Measurements from ENCODE around the gene A2M. TPM values are rescaled to one million over a fixed set of nuclear protein-coding genes. Genes with fewer than 3 reads are reported as not detected.

A2M gene
- total and polyA plus RNA-seq, 2 of the 13 experiments (the other 11 are each of a cell fraction or from before 2014, with no cell fraction given) = 2,807 to 6,551 TPM

- TF ChIP-seq ZNF704 (CRISPR knock-in tag; IDR thresholded peaks at IDR 0.05; ENCODE audit: borderline replicate concordance) (no peak), HMGXB3 (CRISPR knock-in tag; IDR thresholded peaks at IDR 0.05; ENCODE audit: borderline replicate concordance) (peak; percentile 82; the same call in 1 of the 2 replicates), ZNF83 (CRISPR knock-in tag; IDR thresholded peaks at IDR 0.05; ENCODE audit: borderline replicate concordance) (no peak), TOE1 (CRISPR knock-in tag; IDR thresholded peaks at IDR 0.05) (peak; percentile 66; the same call in 1 of the 2 replicates), ZFP36L1 (CRISPR knock-in tag; IDR thresholded peaks at IDR 0.05) (no peak), ZFP62 (CRISPR knock-in tag; IDR thresholded peaks at IDR 0.05) (no peak), NFAT5 (CRISPR knock-in tag; IDR thresholded peaks at IDR 0.05) (no peak), ZNF207 (IDR thresholded peaks at IDR 0.05; ENCODE audit: borderline replicate concordance) (no peak), TP53 (CRISPR knock-in tag; conservative IDR thresholded peaks at IDR 0.05) (no peak; the same call in 1 of the 2 replicates), PLRG1 (conservative IDR thresholded peaks at IDR 0.05) (no peak), REXO4 (CRISPR knock-in tag; IDR thresholded peaks at IDR 0.05; ENCODE audit: borderline replicate concordance) (no peak), ZSCAN30 (CRISPR knock-in tag; IDR thresholded peaks at IDR 0.05) (no peak), ZNF124 (CRISPR knock-in tag; IDR thresholded peaks at IDR 0.05) (peak; percentile 71; the same call in 1 of the 2 replicates)
- TF ChIP-seq, protein P1, sequence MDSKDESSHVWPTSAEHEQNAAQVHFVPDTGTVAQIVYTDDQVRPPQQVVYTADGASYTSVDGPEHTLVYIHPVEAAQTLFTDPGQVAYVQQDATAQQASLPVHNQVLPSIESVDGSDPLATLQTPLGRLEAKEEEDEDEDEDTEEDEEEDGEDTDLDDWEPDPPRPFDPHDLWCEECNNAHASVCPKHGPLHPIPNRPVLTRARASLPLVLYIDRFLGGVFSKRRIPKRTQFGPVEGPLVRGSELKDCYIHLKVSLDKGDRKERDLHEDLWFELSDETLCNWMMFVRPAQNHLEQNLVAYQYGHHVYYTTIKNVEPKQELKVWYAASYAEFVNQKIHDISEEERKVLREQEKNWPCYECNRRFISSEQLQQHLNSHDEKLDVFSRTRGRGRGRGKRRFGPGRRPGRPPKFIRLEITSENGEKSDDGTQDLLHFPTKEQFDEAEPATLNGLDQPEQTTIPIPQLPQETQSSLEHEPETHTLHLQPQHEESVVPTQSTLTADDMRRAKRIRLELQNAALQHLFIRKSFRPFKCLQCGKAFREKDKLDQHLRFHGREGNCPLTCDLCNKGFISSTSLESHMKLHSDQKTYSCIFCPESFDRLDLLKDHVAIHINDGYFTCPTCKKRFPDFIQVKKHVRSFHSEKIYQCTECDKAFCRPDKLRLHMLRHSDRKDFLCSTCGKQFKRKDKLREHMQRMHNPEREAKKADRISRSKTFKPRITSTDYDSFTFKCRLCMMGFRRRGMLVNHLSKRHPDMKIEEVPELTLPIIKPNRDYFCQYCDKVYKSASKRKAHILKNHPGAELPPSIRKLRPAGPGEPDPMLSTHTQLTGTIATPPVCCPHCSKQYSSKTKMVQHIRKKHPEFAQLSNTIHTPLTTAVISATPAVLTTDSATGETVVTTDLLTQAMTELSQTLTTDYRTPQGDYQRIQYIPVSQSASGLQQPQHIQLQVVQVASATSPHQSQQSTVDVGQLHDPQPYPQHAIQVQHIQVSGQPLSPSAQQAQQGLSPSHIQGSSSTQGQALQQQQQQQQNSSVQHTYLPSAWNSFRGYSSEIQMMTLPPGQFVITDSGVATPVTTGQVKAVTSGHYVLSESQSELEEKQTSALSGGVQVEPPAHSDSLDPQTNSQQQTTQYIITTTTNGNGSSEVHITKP (CRISPR knock-in tag; IDR thresholded peaks at IDR 0.05; ENCODE audit: low read depth) = 0 out of 2 replicates have a peak, but pooled peaks have one; percentile 56
These were observed 16.4 kb upstream of the A2M start (continued) for GRCh38 chr12:9132008-9132535.

Measured in HepG2 (cell line).